ENCODE data around the gene SIRT7. TPM values are rescaled to one million over a fixed set of nuclear protein-coding genes. Genes with fewer than 3 reads are reported as not detected.
"Not testable (repeated sequence)": the region's sequence is repeated elsewhere in the genome, so short reads cannot be mapped to it uniquely, and the experiment has no call there.

The SIRT7 gene
- total RNA-seq, 1 donor from 2014 or later: 30.4 TPM

GRCh38 chr17:81955058-81955681 is 37.2 kb upstream of the SIRT7 start:
- no peak for DNase-seq (ENCODE audit: low spot score)

GRCh38 chr17:81954131-81955057 is 36.4 kb upstream of the SIRT7 start:
- DNase-seq (ENCODE audit: low spot score): no peak

GRCh38 chr17:81953443-81953842 is 35.5 kb upstream of the SIRT7 start:
- DNase-seq (ENCODE audit: low spot score): not testable (repeated sequence)

DNA sequence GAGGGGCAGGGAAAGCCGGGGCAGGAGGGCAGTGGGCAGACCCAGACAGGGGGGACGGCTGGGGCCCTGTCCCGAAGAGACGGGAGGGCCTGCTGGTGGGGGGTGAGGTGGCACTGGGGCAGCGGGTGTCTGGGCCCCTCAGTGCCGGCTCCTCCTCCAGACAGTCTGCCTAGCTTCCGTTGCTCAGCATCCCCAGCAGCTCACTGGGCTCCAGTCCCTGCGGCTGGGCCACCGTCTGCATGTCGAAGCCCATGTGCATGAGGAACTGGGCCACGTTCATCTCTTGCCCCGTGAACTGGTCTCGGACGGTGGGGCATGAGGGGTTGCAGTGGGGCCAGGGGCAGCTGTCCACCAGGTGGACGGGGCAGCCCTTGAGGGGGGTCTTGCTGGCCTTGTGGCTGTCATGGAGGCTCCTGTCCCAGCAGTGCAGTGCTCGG is 34.8 kb upstream of the SIRT7 start:
- no peak for DNase-seq (ENCODE audit: low spot score)

DNA sequence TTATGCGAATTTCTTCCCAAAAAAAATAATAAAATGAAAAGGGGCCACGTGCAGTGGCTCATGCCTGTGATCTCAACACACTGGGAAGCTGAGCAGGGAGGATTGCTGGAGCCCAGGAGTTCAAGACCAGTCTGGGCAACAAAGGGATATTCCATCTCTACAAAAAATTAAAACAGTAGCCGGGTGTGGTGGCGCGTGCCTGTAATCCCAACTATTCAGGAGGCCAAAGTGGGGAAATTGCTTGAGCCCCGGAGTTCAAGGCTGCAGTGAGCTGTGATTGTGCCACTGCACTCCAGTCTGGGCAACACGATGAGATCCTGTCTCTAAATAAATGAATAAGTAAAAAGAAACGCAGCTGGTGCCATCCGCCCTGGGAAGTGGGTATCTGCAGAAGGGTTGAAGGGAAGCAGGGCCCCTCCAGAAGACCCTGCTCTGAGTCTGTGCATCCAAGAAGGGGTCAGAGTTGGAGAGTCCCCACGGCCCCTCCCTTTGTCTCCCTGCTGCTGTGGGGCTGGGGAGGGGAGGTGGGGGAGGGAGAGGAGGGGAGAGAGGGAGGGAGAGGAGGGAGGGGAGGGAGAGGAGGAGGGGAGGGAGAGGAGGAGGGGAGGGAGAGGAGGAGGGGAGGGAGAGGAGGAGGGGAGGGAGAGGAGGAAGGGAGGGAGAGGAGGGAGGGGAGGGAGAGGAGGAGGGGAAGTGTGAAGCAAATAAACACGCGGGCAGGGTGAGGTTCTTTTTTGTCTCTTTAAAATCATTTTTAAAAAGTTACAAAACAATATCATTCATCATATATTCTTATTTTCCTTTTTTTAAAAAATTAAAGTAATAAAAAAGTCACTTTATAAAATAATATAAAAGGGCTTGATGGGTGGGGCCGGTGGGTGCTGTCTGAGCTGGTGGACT is 34.1 kb upstream of the SIRT7 start:
- no peak for DNase-seq (ENCODE audit: low spot score)

GRCh38 chr17:81950501-81950900 is 32.5 kb upstream of the SIRT7 start:
- no peak for DNase-seq (ENCODE audit: low spot score)

GRCh38 chr17:81948635-81949378 is 30.8 kb upstream of the SIRT7 start:
- DNase-seq (ENCODE audit: low spot score): no peak

GRCh38 chr17:81947189-81947588 is 29.2 kb upstream of the SIRT7 start, which contains the start of gene MYADML2:
MYADML2 (minus strand) TSS chr17:81947233; CDS start chr17:81941741, 5,492 bp downstream.
- no peak for DNase-seq (ENCODE audit: low spot score)

DNA sequence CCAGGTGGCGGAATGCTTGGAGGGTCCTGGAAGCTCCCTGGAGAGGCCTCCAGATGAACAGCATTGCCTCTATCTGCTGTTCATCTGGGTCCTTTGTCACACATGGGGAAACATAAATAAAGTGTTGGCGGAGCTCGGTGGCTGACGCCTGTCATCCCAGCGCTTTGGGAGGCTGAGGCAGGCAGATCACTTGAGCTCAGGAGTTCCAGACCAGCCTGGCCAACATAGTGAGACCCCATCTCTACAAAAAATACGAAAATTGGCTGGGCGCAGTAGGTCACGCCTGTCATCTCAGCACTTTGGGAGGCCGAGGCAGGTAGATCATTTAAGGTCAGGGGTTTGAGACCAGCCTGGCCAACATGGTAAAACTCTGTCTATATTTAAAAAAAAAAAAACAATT is 26.9 kb upstream of the SIRT7 start:
- no peak for DNase-seq (ENCODE audit: low spot score)

DNA sequence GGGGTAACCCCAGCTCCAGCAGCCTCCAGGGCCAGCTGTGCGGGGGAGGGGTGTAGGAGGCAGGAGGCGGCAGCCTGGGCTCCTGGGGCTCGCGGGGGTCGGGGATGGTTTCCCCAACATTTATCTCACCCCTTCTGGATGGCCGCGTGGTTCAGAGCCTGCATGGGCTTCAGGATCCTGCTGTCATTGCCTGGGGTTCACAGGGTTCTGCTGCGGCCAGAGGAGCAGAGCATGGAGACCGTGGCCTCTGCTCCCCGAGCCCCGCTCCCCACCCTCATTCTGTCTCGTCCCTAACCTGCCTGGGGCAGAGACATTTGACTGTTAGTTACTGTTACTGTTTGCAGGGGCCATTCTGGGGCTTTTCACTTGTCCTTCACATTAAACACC is 24.2 kb upstream of the SIRT7 start:
- no peak for DNase-seq (ENCODE audit: low spot score)

- DNase-seq (ENCODE audit: low spot score): no peak
Measured at GRCh38 chr17:81941484-81942166, 23.6 kb upstream of the SIRT7 start.

GRCh38 chr17:81940538-81941483 is 22.8 kb upstream of the SIRT7 start:
- DNase-seq (ENCODE audit: low spot score): no peak

GRCh38 chr17:81939881-81940385 is 22.0 kb upstream of the SIRT7 start:
- DNase-seq (ENCODE audit: low spot score): no peak

DNA sequence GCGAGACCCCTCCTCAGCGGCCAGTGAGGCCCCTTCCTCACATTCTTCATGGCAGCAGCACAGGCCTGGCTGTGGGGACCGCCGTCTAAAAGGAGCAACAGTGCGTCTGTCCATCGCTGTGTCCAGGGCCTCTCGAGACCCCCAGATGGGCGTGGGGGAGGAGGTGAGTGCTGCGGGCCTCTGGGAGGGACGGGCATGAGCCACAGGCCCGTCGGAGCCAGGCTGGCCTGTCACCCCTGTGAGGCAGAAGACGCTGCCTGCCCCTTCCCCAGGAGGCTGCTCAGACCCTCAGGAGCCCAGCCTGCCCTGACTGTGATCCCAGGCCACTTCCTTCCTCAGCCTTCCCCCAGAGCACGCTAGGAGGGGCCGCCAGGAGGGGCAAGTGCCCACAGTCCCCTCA is 21.2 kb upstream of the SIRT7 start:
- no peak for DNase-seq (ENCODE audit: low spot score)

GRCh38 chr17:81935709-81936084 is 17.7 kb upstream of the SIRT7 start:
- no peak for DNase-seq (ENCODE audit: low spot score)

GRCh38 chr17:81934850-81935708 is 17.1 kb upstream of the SIRT7 start:
- no peak for DNase-seq (ENCODE audit: low spot score)

DNA sequence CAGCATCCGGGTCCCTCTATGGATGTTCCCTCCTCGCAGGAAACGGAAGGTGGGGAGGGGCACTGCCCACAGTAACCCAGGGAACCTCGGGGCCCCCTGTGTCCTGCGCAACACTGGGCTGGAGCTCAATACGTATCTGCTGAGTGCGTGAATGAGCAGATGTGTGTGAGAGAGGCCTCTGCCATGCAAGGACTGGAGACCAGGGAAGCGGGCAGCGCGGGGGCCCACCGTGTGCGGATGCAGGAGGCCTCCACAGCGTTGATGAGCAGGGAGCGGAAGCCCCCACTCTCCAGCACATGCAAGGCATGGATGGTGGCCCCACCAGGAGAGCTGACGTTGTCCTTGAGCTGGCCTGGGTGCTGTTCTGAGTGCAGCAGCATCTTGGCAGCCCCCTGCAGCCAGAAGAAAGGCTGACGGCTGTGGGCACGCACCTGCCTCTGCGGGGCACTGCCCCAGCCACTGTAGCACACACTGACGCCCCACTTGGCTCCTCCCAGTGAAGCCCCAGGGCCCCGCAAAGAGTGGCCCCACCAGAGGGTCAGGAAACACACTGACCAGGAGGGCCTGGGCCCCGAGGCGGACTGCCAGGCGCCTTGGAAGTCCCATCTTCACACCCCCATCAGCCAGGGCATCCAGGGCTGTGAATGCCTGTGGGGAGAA is 16.3 kb upstream of the SIRT7 start:
- no peak for DNase-seq (ENCODE audit: low spot score)

GRCh38 chr17:81933178-81933699 is 15.3 kb upstream of the SIRT7 start:
- DNase-seq (ENCODE audit: low spot score): no peak
